Mesenchymal stem cell (in vitro differentiated cells and primary cell): ENCODE data around the gene DHRS13.

Experiments
- DNase-seq: peaks from one replicate; pipeline ENCODE4 v3.0.0-alpha.2; 2013
- H2AFZ ChIP-seq: one replicate; pipeline ENCODE4 v1.6.1; 2013; ENCODE audit warnings: low read depth, mild to moderate bottlenecking, control low read depth, inconsistent platforms, low read length, moderate library complexity
- H2AK5ac ChIP-seq: 2 replicates; pipeline ENCODE4 v1.6.1; 2013; ENCODE audit warnings: low read length, moderate library complexity, mild to moderate bottlenecking, inconsistent platforms; ENCODE audit not compliant: severe bottlenecking
- H2BK120ac ChIP-seq: one replicate; pipeline ENCODE4 v1.6.1; 2013; ENCODE audit warnings: low read depth, mild to moderate bottlenecking, inconsistent platforms, low read length, moderate library complexity
- H2BK12ac ChIP-seq, 2 experiments: one replicate each; pipeline ENCODE4 v1.6.1; 2013; ENCODE audit warnings: inconsistent platforms in 2 of 2, low read length in 2 of 2, mild to moderate bottlenecking in 2 of 2, moderate library complexity in 2 of 2, control low read depth in 1 of 2
- H2BK15ac ChIP-seq: one replicate; pipeline ENCODE4 v1.6.1; 2013; ENCODE audit warnings: mild to moderate bottlenecking, low read depth, inconsistent platforms; ENCODE audit not compliant: poor library complexity, severe bottlenecking
- H2BK5ac ChIP-seq: 2 replicates; pipeline ENCODE4 v1.6.1; 2013; ENCODE audit warnings: low read depth, mild to moderate bottlenecking, low read length, control low read depth, inconsistent platforms; ENCODE audit not compliant: poor library complexity, severe bottlenecking
- H3K14ac ChIP-seq, 2 experiments: one replicate each; pipeline ENCODE4 v1.6.1; 2013; ENCODE audit warnings: inconsistent platforms in 2 of 2, low read length in 2 of 2, control low read depth in 1 of 2, mild to moderate bottlenecking in 1 of 2, moderate library complexity in 1 of 2
- H3K18ac ChIP-seq, 2 experiments: one replicate each; pipeline ENCODE4 v1.6.1; 2013; ENCODE audit warnings: inconsistent platforms in 2 of 2, low read length in 2 of 2, control low read depth in 1 of 2, low read depth in 1 of 2, mild to moderate bottlenecking in 1 of 2
- H3K23ac ChIP-seq, 2 experiments: one replicate each; pipeline ENCODE4 v1.6.1; 2013; ENCODE audit warnings: inconsistent platforms in 2 of 2, low read length in 2 of 2, mild to moderate bottlenecking in 2 of 2, moderate library complexity in 2 of 2, control low read depth in 1 of 2
- H3K27ac ChIP-seq: 2 replicates; pipeline ENCODE4 v1.5.1; 2013; ENCODE audit warnings: mild to moderate bottlenecking, moderate library complexity, low read length, control low read depth, inconsistent platforms; ENCODE audit not compliant: poor library complexity, severe bottlenecking
- H3K27me3 ChIP-seq, 2 experiments: 2 replicates each; pipeline versions ENCODE4 v1.6.1 to v1.7.0; 2013; ENCODE audit warnings: low read length in 2 of 2, mild to moderate bottlenecking in 2 of 2, moderate library complexity in 2 of 2, control low read depth in 1 of 2, inconsistent platforms in 1 of 2; ENCODE audit not compliant: control insufficient read depth in 1 of 2, insufficient read depth in 1 of 2
- H3K36me3 ChIP-seq, 2 experiments: 2 replicates each; pipeline versions ENCODE4 v1.6.1 to v1.7.0; 2013; ENCODE audit warnings: low read length in 2 of 2, control low read depth in 1 of 2, inconsistent platforms in 1 of 2, low read depth in 1 of 2, mild to moderate bottlenecking in 1 of 2; ENCODE audit not compliant: insufficient read depth in 2 of 2, control insufficient read depth in 1 of 2
- H3K4ac ChIP-seq, 2 experiments: one replicate each; pipeline ENCODE4 v1.6.1; 2013; ENCODE audit warnings: inconsistent platforms in 2 of 2, low read length in 2 of 2, mild to moderate bottlenecking in 2 of 2, moderate library complexity in 2 of 2, control low read depth in 1 of 2, low read depth in 1 of 2
- H3K4me1 ChIP-seq: 2 replicates; pipeline ENCODE4 v1.6.1; 2013; ENCODE audit warnings: low read depth, low read length, control low read depth; ENCODE audit not compliant: control insufficient read depth, insufficient read depth
- H3K4me2 ChIP-seq: 2 replicates; pipeline ENCODE4 v1.6.1; 2013; ENCODE audit warnings: low read length, mild to moderate bottlenecking, inconsistent platforms; ENCODE audit not compliant: poor library complexity, severe bottlenecking
- H3K4me3 ChIP-seq, 2 experiments: 2 replicates each; pipeline versions ENCODE4 v1.5.1 to v1.7.0; 2013; ENCODE audit warnings: low read length in 2 of 2, mild to moderate bottlenecking in 2 of 2, control low read depth in 1 of 2, low read depth in 1 of 2; ENCODE audit not compliant: insufficient read depth in 1 of 2
- H3K79me1 ChIP-seq: replicated peaks from 2 replicates; pipeline ENCODE4 v1.6.1; 2013; ENCODE audit warnings: mild to moderate bottlenecking, control low read depth, low read length, inconsistent platforms; ENCODE audit not compliant: poor library complexity, severe bottlenecking
- H3K9ac ChIP-seq: 2 replicates; pipeline ENCODE4 v1.7.0; 2013; ENCODE audit warnings: mild to moderate bottlenecking, low read length, moderate library complexity
- H3K9me3 ChIP-seq: 2 replicates; pipeline ENCODE4 v1.7.0; 2013; ENCODE audit warnings: mild to moderate bottlenecking, low read length; ENCODE audit not compliant: control insufficient read depth
- H4K8ac ChIP-seq: one replicate; pipeline ENCODE4 v1.6.1; 2013; ENCODE audit warnings: inconsistent platforms, mild to moderate bottlenecking, low read length, moderate library complexity
- H4K91ac ChIP-seq: one replicate; pipeline ENCODE4 v1.6.1; 2013; ENCODE audit warnings: mild to moderate bottlenecking, low read length, inconsistent platforms
- WGBS: methylation state at CpG from one replicate; pipeline ENCODE4 v1.1.7; 2013; ENCODE audit warnings: mixed read lengths; 5-methylcytosine and 5-hydroxymethylcytosine counted together

DHRS13 gene

DNA sequence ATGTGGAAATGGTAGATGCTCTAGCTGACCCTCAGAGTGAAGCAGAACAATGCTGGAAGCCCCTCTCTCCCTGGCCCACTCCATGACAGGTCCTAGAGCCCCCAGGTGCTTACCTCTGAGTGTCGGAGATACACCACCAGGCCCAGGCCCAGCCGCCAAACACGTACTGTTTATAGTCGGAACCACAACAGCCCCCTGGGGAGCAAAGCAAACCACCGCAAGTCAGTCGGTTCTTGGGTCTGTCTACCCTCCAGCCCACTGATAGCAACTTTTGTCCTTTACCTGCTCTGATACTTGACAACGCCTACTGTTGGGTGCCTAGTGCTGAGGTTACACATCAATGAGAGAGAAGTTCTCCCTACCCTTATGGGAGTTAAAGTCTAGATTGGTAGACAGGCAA lies 14.0 kb downstream of the DHRS13 start:
- Histone ChIP-seq H4K8ac (no peak overlapping the region), H3K14ac (no peak overlapping the region), H2BK120ac (no peak overlapping the region), H3K27ac (no peak overlapping the region), H3K23ac (no peak overlapping the region), H3K36me3 (peaks cover 52 to 56% of the 10 kb centered on the region in 2 experiments), H3K4ac (no peak overlapping the region), H3K27me3 (no peaks in the 10 kb centered on the region), H3K18ac (no peak overlapping the region), H4K91ac (no peak overlapping the region), H2AK5ac (no peak overlapping the region), H3K4me3 (no peak overlapping the region), H3K4me2 (no peak overlapping the region), H2AFZ (no peak overlapping the region), H3K79me1 (peaks cover 37% of the 10 kb centered on the region), H3K9me3 (no peaks in the 10 kb centered on the region), H2BK5ac (no peak overlapping the region), H3K4me1 (peaks cover 18% of the 10 kb centered on the region), H3K9ac (no peak overlapping the region), H2BK12ac (no peak overlapping the region), H2BK15ac (no peak overlapping the region)
- WGBS, result 90% methylated on average over 7 of the region's 7 CpGs
- no peak for DNase-seq

- Histone ChIP-seq H4K91ac (no peak overlapping the region), H3K18ac (no peak overlapping the region), H3K36me3 (peaks cover 58 to 64% of the 10 kb centered on the region in 2 experiments), H3K4me1 (peaks cover 17% of the 10 kb centered on the region), H3K4me2 (no peak overlapping the region), H2BK15ac (no peak overlapping the region), H4K8ac (no peak overlapping the region), H3K9me3 (no peaks in the 10 kb centered on the region), H3K27ac (no peak overlapping the region), H3K9ac (no peak overlapping the region), H3K27me3 (no peaks in the 10 kb centered on the region), H2BK5ac (no peak overlapping the region), H3K4ac (no peak overlapping the region), H2AFZ (no peak overlapping the region), H2AK5ac (no peak overlapping the region), H3K4me3 (no peak overlapping the region), H3K14ac (no peak overlapping the region), H2BK12ac (no peak overlapping the region), H3K79me1 (peaks cover 44% of the 10 kb centered on the region), H3K23ac (no peak overlapping the region), H2BK120ac (no peak overlapping the region)
- no peak for DNase-seq
- WGBS, result 96% methylated on average over 9 of the region's 12 CpGs
Observed at GRCh38 chr17:28887871-28888471, 14.9 kb downstream of the DHRS13 start.

DNA sequence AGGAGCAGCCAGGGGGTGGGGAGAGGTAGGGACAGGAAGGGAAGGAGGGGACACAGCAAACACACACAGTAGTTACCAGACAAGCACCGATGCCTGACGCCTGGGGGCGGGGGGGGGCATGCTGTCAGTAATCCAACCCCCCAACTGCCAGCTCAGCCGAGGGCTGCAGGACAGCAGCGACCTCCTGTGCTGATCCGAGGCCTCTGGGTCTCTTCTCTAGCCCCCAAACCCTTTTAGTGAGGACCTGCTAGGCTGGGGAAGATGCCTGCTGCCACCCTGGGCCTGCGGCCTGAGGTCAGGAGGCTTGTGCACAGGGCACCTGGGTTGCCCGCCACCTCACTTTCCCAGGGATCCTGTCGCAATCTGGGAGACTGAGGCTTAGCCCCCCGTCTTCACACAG lies 16.9 kb downstream of the DHRS13 start:
- Histone ChIP-seq H3K27me3 (no peaks in the 10 kb centered on the region), H3K79me1 (peaks cover 34% of the 10 kb centered on the region), H3K4me1 (peaks cover 8% of the 10 kb centered on the region), H2BK5ac (no peak overlapping the region), H2AK5ac (no peak overlapping the region), H4K91ac (no peak overlapping the region), H3K36me3 (peaks cover 65 to 76% of the 10 kb centered on the region in 2 experiments), H3K14ac (no peak overlapping the region), H3K27ac (no peak overlapping the region), H3K9me3 (no peaks in the 10 kb centered on the region), H3K23ac (no peak overlapping the region), H4K8ac (no peak overlapping the region), H3K4me3 (no peak overlapping the region), H2AFZ (no peak overlapping the region), H3K4ac (no peak overlapping the region), H3K9ac (no peak overlapping the region), H2BK120ac (no peak overlapping the region), H3K18ac (no peak overlapping the region), H3K4me2 (no peak overlapping the region), H2BK15ac (no peak overlapping the region), H2BK12ac (no peak overlapping the region)
- DNase-seq, result no peak
- 89% methylated on average over 10 of the region's 10 CpGs for WGBS

GRCh38 chr17:28885363-28885762 lies 17.5 kb downstream of the DHRS13 start:
- H3K4me3 ChIP-seq, result no peak overlapping the region
- DNase-seq, result no peak
- H2BK12ac ChIP-seq, result no peak overlapping the region
- 97% methylated on average over 4 of the region's 4 CpGs for WGBS
- no peak overlapping the region for H3K9ac ChIP-seq
- no peak overlapping the region for H2AK5ac ChIP-seq
- peaks cover 5% of the 10 kb centered on the region for H3K4me1 ChIP-seq
- no peak overlapping the region for H3K14ac ChIP-seq
- no peak overlapping the region for H4K91ac ChIP-seq
- H3K27ac ChIP-seq, result no peak overlapping the region
- no peaks in the 10 kb centered on the region for H3K27me3 ChIP-seq
- H3K4ac ChIP-seq, result no peak overlapping the region
- peaks cover 34% of the 10 kb centered on the region for H3K79me1 ChIP-seq
- peaks cover 71 to 82% of the 10 kb centered on the region in 2 experiments for H3K36me3 ChIP-seq
- H3K4me2 ChIP-seq, result no peak overlapping the region
- no peak overlapping the region for H2BK5ac ChIP-seq
- no peak overlapping the region for H3K18ac ChIP-seq
- H3K9me3 ChIP-seq, result no peaks in the 10 kb centered on the region
- no peak overlapping the region for H4K8ac ChIP-seq
- no peak overlapping the region for H2BK120ac ChIP-seq
- H3K23ac ChIP-seq, result no peak overlapping the region
- no peak overlapping the region for H2AFZ ChIP-seq
- no peak overlapping the region for H2BK15ac ChIP-seq
